ENCODE data around the gene STAT4.
A peak's percentile ranks its signal among the peaks of the same experiment; 100 is the strongest.

Gene STAT4

GRCh38 chr2:191150600-191151330, at the start of gene STAT4:
TSS of gene STAT4 (minus strand) at chr2:191150994. CDS start at chr2:191148203, 2,791 bp downstream.
- FAIRE-seq: no peak

GRCh38 chr2:191199929-191200512, 49.2 kb upstream of the STAT4 start:
- no peak for FAIRE-seq

- FAIRE-seq: no peak
Observed at GRCh38 chr2:191198271-191198670, 47.5 kb upstream of the STAT4 start.

GRCh38 chr2:191197096-191197495, 46.3 kb upstream of the STAT4 start:
- FAIRE-seq: no peak

GRCh38 chr2:191195021-191195420, 44.2 kb upstream of the STAT4 start:
- no peak for FAIRE-seq

- FAIRE-seq: no peak
Observed at GRCh38 chr2:191190861-191191552, 40.2 kb upstream of the STAT4 start.

GRCh38 chr2:191190435-191190834, 39.6 kb upstream of the STAT4 start:
- no peak for FAIRE-seq

GRCh38 chr2:191189112-191189635, 38.4 kb upstream of the STAT4 start:
- FAIRE-seq: no peak

GRCh38 chr2:191188550-191189093, 37.8 kb upstream of the STAT4 start:
- FAIRE-seq: no peak

- FAIRE-seq: no peak
Observed at GRCh38 chr2:191187105-191187829, 36.5 kb upstream of the STAT4 start.

GRCh38 chr2:191184457-191184856, 33.7 kb upstream of the STAT4 start:
- no peak for FAIRE-seq

GRCh38 chr2:191183516-191183915, 32.7 kb upstream of the STAT4 start:
- no peak for FAIRE-seq

GRCh38 chr2:191183081-191183480, 32.3 kb upstream of the STAT4 start:
- no peak for FAIRE-seq

GRCh38 chr2:191180713-191181112, 29.9 kb upstream of the STAT4 start:
- FAIRE-seq: no peak

- no peak for FAIRE-seq
Observed at GRCh38 chr2:191180276-191180675, 29.5 kb upstream of the STAT4 start.

- no peak for FAIRE-seq
Observed at GRCh38 chr2:191178806-191179514, 28.2 kb upstream of the STAT4 start.

- peak; percentile 28 for FAIRE-seq
Observed at GRCh38 chr2:191177751-191178736, 27.2 kb upstream of the STAT4 start.

GRCh38 chr2:191176801-191177438, 26.1 kb upstream of the STAT4 start:
- FAIRE-seq: no peak

GRCh38 chr2:191176305-191176704, 25.5 kb upstream of the STAT4 start:
- FAIRE-seq: peak; percentile 47

- FAIRE-seq: no peak
Observed at GRCh38 chr2:191174442-191174841, 23.6 kb upstream of the STAT4 start.
